ENCODE measurements around the gene FHAD1.

The FHAD1 gene

DNA sequence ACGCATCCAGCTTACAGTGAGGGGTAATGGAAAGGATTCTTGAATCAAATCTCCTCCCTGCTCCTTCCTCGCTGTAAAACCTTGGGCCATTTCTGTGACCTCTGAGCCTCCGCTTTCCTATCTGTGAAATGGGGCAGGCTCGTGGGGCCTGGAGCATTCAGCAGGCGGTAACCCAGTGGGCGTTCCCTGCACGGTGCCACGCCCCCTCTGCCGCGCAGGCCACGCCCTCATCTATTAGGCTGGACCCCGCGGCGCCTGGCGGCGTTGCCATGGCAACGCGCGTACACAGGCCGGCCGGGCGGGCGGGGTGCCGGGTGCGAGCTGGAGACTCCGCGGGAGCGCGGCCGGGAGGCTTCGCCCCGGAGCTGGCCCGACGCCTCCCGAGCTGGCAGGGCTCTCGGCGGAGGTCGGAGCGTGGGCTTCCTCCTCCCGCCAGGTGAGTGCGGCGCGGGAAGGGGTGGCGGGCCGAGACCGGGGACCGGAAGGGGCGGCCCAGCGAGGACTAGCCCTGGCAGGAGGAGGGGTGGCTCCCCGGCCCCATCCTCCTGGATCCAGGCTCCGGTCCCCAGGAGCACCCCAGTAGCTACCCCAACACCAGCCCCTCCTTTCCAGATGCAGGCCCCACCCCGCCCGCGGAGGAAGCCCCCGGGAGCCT is at the start of gene FHAD1:
TSS of gene FHAD1 (plus strand) at position 264 of the 655 bp plus-strand sequence. CDS start 4,562 bp downstream, outside the sequence.
- peak; percentile 60 for DNase-seq (ENCODE audit: low spot score)

DNA sequence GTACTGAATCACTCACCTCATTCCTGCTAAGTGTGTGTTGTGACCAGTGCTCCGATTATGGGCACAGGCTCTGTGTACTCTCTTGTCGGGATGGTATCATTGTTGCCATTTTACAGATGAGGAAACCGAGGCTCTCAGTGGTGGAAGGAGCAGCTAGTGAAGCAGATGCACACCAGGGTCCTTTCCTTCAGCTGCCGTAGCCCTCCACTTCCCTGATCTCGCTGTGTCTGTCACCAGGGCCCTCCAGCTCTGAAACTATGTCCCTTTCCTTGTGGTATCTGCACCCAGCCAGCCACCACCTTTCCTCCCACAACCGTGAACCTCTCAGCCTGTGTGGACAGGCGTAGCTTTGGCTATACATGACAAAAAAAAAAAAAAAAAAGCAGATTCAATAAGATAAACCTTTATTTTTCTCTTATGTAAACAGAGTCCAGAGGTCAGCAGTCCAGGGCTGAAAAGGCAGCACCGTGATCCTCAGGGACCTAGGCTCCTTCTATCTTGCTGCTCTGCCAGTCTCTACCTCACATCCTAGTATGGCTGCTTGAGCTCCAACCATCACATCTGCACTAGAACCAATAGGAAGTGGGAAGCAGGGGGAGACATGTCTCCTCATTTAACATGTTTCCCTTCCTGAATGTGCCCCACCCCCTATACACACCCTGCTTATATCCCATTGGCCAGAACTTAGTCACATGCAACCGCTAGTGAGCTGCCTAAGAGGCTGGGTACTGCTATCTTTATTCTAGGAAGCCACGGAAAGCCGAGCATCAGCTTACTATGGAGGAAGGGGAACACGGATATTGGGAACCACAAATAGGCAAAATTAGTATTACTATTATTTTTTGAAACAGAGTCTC is 49.2 kb upstream of the FHAD1 start:
- DNase-seq (ENCODE audit: low spot score): no peak

DNA sequence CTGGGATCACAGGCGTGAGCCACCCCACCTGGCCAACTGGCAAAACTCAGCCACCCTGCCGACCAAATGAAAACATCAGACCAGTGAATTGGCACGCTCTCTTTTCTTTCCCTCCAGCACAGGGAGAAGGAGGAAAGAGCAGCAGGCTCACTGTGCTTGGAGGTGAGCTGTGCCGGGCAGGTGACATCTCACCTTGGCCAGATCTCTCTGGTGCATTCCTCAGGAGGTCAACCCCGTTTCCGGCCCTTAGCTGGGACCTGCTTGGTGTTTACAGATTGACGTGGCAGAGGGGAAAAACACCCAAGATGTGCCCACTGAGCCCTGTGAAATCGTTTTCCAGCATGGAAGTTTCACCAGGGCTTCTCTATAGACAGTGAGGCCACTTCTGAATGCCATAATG is 48.3 kb upstream of the FHAD1 start:
- DNase-seq (ENCODE audit: low spot score): no peak

DNA sequence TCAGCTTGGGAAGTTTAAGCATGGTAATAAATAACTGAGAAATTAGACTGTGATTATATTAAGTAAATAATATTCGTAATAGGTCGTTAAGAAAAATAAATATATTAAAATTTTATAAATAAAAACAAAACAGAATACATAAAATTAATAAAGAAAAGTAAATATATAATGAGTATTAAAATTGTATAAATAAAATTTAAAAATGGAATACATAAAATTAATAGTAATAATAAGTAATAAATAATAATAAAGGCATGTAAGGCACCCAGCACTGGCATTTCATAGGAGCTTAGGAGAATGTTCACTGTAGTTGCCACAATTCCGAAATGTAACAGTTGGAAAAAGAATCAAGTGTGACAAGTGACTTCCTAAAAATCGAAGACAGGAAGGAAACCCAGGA is 45.8 kb upstream of the FHAD1 start:
- DNase-seq (ENCODE audit: low spot score): no peak

DNA sequence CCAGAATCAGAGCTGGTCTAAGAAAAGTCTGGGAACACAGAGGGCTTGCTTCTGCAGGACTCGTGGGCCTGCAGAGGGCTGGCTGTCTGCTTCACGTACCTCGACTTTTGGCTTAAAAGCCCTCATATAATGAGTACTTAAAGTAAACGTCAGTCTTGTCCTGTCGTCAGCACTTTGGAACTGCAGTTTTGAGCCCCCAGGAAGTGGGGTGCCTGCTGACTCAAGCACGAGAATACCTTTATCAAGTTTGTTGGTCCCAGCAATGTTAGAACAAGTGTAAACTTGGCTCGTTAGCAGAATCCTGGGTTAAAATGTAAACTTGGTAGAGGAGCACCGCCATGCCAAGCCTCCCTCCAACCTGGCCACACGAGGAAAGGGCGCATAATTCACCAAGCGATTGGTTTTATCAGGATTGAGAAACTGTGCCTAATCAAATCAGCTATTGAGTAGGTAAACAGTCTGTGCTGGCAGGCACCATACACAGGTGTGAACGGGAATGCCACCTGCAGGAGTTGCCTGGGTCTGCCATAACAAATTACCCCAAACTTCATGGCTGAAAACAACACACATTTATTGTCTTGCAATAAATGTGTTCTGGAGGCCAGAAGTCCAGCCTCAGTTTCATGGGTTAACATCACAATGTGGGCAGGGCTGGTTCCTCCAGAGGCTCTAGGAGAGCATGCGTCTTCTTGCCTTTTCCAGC is 45.0 kb upstream of the FHAD1 start:
- no peak for DNase-seq (ENCODE audit: low spot score)

DNA sequence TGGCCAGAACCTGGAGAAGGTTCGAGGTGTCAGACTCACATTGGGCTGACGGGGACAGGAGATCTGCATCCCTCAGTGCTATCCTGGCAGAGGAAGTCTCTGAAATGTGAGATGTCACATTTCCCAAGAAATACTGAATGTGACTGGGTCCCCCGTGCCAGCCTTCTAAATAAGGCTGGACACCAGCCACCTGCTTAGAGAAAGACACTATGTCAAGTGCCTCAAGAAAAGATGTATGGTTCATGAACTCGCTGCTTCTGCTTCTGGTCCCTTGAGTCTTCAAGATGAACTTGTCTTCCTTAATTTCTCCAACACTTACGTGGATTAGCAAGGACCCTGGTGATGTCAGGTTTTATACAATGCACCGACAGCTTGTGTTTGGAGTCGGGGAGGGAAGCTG is 42.1 kb upstream of the FHAD1 start:
- DNase-seq (ENCODE audit: low spot score): no peak

DNA sequence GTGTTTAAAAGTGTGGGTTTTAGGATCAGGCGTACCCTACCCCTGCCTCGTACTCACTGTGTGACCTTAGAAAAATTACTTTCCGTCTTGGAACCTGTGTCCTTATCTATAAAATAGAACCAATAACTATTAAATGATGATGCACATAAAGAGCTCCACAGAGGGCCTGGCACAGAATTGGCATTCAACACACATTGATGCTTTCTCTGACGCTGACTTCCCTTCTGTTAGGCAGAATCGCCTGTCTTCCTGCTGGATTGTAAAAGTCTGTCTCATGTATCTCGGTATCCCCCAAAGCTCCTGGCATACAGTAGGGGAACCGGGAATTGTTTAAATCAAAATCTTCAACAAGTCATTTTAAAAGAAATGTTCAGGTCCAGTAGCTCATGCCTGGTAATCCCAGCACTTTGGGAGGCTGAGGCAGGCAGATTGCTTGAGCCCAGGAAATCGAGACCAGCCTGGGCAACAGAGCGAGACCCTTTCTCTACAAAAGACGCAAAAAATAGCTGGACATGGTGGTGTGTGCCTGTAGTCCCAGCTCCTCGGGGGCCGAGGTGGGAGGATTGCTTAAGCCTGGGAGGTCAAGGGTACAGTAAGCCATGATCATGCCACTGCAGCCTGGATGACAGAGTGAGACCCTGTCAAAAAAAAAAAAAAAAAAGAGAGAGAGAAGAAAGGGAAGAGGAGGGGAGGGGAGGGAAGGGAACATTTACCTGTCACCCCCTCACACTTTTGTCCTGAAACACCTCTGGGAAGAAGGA is 41.3 kb upstream of the FHAD1 start:
- DNase-seq (ENCODE audit: low spot score): no peak

DNA sequence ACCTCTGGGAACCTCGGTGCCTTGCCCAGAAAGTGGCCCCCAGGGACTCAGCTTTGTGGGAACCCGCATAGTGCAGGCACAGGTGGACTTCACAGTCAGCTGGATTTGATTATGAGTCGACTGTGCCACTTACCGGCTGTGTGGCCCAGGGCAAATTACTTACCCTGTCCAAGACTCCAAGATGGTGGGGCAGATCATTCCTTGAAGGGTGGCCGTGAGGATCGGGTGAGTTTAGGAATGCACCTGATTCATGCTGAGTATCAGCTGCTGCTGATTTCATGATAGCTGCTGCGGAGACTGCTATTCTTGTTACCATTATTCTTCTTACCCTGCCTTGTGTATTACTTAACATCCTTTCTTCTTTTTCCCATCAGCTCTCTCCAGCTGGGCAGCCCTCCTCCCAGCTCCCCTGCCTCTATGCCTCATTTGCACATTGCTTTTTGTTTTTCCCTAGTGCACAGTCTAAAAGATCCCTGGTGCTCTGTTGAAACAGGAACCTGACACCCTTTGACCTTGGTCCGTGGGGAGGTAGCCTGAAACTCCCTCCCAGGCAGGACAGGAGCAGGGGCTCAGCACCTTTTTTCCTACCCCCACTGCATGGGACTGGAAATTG is 40.5 kb upstream of the FHAD1 start:
- DNase-seq (ENCODE audit: low spot score): no peak

DNA sequence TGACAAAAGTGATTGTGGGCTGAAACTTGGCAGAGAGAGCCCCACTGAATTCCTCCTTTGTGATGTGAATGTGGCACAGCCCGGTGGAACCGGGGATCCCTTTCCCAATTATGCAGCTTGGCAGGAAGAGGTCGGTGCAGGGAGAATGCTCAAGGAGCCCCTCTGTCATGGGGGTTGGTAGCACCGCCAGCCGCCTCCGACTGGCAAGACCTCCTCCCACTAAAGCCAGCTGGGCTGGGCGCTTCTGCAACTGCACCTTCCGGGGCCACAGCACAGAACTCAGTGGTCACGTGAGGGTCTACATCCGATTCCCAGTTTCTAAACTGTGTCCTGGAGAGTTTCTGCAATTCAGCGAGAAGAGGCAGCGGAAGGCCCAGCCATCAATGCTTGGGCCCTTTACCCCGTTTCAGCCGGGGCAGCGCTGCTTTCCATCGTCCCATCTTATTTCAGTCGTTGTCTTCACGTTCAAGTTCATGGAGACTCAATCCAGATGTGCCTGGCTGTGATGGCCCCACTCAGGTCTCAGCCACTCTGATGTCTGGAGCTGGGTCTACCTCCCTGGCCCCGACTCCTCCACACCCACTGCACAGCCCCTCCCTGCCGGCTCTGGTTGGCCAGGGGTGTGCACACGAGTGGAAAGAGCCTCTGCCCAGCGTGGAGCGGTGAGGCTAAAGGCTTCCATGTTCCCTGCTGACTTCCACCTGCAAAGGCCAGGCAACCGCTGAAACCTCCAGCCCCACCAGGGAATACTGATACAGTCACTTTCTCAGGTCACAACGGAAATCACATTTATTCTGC is 39.8 kb upstream of the FHAD1 start:
- no peak for DNase-seq (ENCODE audit: low spot score)

DNA sequence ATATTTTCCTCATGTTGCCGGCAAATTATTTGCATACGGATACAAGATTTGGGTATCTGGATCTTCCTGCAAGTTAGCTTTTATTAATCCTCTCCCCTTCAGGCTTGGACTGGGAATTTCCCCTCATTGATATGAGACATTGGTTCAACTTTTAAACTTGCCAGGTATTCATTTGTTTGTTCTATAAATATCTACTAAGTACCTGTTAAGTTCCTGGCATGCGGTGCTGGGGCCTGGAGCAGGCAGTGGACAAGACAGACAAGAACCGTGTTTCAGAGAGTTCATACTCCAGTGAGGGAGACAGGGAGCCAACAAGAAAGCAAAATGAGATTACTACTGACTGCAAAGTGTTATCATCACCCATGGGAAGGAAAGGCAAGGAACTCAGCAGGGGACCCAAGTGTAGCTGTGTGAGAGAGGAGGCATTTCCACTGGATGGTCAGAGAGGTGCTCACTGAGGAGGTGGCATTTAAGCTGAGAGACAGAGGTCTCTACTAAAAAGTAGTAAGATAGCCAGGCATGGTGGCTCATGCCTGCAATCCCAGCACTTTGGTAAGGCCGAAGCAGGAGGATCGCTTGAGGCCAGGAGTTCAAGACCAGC is 39.1 kb upstream of the FHAD1 start:
- DNase-seq (ENCODE audit: low spot score): no peak

DNA sequence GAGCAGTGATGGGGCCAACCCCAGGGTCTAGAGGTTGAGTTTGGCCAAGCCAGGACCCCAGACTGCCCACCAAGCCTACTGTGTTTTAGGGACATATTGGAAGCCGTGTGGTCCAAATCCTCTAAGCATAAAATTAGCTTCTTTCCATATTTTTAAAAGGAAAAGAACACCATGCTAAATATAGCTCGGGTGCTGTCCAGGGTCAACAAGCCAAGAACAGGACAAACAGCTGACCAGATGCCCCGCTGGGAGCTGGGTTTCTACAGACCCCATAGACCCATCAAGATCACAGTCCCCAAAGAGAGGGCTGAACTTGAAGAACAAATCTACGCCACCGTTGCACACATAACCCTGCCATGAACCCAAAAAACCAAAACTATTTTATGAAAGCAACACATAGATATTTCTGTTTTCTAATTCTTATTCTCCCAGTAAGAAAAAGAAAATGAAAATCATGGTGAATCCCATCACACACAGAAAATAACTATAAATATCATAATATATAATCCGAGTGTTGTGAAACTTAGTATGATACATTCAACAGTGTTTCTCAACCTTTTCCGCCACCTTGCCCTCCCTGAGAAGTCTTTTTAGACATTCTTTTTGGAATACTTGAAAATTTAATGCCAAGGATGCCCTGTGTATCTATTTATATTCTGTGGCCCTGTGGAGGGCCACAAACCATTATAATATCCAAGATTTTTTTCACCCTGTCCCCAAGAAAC is 36.2 kb upstream of the FHAD1 start:
- DNase-seq (ENCODE audit: low spot score): no peak

DNA sequence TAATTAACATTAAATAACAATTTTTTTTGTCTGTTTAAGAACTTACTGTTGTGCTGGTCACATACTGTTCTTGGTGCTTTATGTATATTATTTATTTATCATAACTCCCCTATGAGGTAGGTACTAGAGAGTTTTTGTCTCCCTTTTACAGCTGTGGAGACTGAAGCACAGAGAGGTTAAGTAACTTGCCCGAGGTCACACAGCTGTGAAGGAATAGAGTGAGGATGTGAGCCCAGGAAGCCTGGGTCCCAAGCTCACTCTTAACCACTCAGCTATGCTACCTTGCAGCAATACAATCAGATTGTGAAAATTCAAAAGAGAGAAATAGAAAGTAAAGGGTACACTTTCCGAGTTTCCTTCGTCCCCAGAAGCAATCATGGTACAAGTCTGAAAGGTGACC is 35.6 kb upstream of the FHAD1 start:
- no peak for DNase-seq (ENCODE audit: low spot score)

DNA sequence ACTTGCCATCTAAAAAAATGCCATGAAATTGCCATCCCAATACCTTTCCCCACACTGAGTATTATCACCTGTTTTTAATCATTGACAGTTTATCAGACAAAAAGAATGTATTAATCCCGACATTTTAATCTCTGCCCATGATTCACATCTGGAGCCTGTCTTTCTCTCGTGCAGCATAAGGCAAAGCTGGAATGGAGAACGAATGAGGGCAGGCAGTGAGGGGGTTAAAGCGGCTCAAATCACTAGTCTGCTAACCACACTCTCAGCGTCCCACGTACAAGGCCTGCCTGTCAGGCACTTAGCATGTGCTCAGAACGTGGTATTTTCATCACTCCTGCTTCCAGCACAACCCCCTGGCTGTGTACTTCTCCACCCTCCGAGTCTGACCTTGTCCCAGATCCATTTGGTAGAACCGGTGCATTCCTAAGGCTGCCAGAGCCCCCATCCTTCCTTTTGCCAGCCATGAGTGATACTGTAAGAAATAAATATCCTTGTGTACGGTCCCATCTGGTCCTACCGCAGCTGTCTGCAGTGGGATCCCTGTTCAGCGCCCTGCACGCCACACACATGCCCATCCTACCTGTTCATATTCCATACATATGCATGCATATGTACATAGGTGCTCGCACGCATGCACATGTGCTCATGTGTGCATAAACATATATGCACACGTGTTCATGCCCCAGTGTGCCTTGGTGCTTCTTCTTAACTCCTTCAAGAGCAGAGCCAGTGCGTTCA is 34.6 kb upstream of the FHAD1 start:
- DNase-seq (ENCODE audit: low spot score): peak; percentile 32

DNA sequence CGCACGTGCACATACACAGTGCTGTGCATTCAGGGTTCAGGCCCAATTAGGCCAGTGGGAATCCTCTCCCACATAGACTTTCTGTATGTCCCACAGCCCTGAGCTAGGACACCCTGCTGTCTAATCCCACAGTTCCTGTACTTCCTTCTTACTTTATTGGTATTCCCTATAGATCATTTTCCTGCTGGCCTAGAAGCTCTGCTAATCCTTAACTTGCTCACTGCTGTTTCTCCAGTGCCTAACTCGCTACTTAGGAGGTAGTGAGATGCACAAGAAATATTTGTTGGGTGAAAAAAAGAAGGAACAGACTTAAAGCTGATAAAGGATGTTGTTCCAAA is 34.1 kb upstream of the FHAD1 start:
- no peak for DNase-seq (ENCODE audit: low spot score)

DNA sequence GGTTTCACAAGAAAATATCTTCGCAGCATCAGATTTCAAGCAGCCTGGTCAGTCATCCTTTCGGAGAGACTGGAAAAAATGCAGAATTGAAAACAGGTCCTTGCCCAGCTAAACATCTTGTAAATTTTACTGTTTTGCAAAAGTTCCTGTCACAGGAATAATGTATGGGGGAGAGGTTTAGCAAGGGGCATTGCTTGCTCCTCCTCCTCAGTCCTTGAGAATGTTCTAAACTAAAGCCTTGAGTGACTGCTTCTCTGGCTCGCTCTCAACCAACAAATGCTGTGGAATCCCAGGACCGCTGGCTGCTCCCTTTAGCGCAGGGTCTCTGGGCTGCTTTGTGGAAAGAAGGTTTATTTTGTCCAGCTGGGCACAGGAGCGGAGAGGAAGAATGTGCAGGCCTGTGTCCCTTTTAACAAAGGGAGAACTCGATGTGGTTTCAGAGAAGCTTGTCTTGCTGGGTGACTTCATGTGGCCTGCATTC is 33.6 kb upstream of the FHAD1 start:
- peak; percentile 32 for DNase-seq (ENCODE audit: low spot score)

DNA sequence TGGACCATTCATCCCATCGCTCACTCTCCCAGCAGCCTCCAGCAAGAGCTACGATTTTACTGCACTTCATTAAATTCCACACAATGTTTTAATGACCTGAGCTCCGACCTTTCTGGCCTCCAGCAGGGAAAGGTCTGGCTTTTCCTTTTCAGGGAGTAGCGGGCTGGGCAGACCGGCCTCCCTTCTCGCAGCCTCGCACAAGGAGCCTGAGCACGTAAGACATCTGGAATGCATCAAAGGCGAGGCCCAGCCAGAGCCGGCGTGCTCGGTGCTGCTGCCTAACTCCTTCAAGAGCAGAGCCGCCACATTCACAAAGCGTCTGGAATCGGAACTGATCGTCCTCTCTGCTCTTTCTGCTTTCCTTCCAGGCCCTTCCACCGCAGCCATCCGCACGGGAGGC is 32.5 kb upstream of the FHAD1 start:
- peak; percentile 69 for DNase-seq (ENCODE audit: low spot score)

DNA sequence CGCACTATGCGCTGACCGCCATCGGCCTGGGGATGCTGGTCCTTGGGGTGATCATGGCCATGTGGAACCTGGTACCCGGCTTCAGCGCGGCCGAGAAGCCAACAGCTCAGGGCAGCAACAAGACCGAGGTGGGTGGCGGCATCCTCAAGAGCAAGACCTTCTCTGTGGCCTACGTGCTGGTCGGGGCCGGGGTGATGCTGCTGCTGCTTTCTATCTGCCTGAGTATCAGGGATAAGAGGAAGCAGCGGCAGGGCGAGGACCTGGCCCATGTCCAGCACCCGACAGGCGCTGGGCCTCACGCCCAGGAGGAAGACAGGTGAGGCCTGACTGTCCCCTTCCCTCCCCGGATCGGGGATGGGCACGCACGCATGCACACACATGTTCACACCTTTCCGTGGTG is 31.9 kb upstream of the FHAD1 start:
- no peak for DNase-seq (ENCODE audit: low spot score)

DNA sequence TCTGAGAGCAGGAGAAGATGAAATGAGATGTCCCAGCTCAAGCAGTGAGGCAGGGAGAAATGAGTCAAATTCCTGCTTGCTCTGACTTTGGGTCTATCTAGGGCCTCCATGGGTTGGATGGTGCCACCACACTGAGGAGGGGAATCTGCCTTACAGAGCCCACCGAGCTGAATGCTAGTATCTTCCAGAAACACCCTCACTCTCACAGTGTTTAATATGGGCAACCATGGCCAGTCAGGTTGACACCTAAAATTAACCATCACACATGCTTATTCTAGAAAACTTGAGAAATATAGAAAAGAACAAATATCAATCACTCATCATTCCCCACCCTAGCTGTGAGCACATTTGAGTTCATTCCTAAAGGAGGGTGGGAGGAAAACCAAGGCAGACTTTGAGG is 29.4 kb upstream of the FHAD1 start:
- DNase-seq (ENCODE audit: low spot score): no peak

All from AG08395 (cell line).